GM12873 (cell line): ENCODE data around the gene SLC25A29.

Experiments
- TF ChIP-seq, protein P1 (sequence below): IDR thresholded peaks from 2 replicates; pipeline ENCODE4 v1.5.1; 2012; ENCODE audit warnings: low read depth, mild to moderate bottlenecking, moderate library complexity, low read length, control low read depth; ENCODE audit not compliant: insufficient read depth; ENCODE audit errors: missing control alignments

The SLC25A29 gene

DNA sequence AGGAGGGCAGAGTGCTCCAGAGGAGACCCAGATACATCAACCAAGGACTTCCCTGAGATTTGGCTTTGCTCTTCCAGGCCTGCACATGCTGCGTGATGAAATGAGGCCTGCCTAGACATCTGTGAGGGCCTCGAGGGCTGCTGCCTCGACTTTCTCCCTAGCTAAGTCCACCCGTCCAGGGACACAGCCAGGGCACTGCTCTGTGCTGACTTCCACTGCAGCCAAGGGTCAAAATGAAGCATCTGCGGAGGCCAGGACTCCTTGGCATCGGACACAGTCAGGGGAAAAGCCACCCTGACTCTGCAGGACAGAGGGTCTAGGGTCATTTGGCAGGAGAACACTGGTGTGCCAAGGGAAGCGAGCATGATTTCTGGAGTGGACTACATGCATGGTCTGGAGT, 27.6 kb upstream of the SLC25A29 start:
- TF ChIP-seq, protein P1, sequence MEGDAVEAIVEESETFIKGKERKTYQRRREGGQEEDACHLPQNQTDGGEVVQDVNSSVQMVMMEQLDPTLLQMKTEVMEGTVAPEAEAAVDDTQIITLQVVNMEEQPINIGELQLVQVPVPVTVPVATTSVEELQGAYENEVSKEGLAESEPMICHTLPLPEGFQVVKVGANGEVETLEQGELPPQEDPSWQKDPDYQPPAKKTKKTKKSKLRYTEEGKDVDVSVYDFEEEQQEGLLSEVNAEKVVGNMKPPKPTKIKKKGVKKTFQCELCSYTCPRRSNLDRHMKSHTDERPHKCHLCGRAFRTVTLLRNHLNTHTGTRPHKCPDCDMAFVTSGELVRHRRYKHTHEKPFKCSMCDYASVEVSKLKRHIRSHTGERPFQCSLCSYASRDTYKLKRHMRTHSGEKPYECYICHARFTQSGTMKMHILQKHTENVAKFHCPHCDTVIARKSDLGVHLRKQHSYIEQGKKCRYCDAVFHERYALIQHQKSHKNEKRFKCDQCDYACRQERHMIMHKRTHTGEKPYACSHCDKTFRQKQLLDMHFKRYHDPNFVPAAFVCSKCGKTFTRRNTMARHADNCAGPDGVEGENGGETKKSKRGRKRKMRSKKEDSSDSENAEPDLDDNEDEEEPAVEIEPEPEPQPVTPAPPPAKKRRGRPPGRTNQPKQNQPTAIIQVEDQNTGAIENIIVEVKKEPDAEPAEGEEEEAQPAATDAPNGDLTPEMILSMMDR: no peak

DNA sequence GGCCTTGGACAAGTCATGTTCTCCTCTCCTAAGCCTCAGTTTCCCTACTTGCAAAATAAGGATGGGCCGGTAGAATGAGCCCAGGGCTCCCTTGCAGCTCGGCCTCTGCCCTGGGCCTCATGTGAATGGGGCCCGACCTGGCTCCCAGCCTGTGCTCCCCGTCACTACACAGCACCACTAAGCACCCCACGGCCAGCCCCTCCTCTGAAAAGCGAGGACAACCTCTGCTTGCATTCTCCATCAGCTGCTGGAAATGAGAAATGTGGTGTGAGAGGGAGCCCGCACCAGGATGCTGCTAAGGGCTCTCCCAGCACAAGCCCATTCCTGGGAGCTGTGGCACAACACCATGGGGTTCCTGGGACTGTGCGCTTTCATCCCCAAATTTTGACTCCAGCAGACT, 27.1 kb upstream of the SLC25A29 start:
- TF ChIP-seq, protein P1: no peak

DNA sequence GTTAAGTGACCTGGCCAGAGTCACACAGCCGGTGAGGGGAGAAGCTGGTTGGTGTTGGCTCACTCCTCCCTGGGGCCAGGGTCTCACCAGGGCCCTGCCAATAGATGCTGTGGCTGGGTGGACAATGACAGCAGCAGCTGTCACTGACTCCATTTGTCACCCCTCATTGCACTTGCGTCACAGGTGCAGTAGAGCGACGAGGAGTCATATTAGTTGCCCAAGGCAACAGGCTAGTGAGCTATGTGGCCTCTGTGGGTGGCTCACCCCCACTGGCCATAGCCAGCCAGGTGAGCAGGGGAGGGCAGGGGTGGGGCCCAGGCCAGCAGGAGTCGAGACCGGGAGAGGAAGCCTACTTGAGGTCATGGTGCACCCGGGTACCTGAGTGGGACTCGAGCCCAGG, 26.6 kb upstream of the SLC25A29 start:
- TF ChIP-seq, protein P1: no peak

DNA sequence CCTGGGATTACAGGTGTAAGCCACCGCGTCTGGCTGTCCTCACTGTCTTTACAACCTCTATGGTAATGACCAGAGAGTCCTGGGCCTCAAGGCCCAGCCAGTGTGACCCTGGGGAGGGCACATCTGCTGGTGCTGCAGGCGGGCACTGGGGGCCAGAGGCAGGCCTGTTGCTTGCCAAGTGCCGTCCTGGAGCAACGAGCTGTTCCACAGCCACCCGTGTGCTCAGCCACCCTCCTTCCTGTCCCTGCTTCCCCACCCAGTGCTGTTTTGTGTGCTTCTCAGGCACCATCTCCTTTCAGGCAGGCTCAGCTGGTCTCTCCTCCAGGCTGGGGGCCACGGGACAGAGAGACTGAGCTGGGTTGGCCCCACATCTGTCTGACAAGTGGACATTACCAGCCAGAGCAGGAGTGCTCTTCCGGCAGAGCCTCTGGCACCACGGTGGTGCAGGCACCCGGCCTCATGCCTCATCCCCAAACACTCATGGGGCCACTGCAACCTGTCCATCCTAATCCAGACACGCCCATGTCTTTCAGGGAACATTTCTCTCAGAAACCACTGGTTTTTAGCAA, 25.9 kb upstream of the SLC25A29 start:
- TF ChIP-seq, protein P1: no peak

DNA sequence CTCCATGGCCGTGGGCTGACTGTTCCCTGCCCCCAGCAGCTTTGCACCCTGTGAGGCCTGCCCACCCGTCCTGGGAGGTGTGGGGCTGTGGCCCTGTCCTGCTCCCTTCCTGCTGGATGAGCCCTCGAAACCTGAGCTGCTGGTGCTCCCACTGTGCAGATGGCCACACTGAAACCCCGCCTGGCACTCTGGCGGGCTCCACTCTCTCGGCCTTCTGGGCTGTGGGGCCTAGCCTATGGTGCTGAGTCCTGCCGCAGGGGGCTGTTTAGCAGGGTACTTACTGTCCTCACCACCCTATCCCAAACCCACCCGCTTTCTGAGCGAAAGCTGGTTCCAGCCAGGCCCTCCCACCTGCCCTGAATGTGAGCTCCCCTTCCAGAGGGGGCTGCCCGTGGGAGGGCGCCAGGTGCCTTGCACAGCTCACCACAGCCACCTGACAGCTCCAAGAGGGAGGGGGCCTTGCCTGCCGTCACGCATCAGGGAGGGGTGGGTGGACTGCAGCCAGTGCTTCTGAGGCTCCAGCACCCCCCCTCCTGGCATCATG, 24.2 kb upstream of the SLC25A29 start:
- TF ChIP-seq, protein P1: no peak

DNA sequence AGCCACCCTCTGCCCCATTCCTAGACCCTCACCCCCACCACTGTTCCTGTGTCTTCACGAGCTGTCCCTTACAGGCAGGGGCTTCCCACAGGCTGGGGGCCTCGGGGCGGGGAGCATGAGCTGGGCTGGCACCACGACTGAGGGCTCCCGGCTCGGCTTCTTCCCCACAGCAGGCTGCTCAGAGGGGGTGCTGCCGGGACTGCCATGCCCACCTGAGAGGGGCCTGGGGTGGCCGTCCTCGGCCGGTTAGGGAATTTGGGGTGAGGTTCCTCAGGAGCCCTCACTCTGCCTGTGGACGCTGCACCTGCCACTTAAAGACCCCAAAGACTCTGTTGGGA, 23.7 kb upstream of the SLC25A29 start:
- TF ChIP-seq, protein P1: no peak

DNA sequence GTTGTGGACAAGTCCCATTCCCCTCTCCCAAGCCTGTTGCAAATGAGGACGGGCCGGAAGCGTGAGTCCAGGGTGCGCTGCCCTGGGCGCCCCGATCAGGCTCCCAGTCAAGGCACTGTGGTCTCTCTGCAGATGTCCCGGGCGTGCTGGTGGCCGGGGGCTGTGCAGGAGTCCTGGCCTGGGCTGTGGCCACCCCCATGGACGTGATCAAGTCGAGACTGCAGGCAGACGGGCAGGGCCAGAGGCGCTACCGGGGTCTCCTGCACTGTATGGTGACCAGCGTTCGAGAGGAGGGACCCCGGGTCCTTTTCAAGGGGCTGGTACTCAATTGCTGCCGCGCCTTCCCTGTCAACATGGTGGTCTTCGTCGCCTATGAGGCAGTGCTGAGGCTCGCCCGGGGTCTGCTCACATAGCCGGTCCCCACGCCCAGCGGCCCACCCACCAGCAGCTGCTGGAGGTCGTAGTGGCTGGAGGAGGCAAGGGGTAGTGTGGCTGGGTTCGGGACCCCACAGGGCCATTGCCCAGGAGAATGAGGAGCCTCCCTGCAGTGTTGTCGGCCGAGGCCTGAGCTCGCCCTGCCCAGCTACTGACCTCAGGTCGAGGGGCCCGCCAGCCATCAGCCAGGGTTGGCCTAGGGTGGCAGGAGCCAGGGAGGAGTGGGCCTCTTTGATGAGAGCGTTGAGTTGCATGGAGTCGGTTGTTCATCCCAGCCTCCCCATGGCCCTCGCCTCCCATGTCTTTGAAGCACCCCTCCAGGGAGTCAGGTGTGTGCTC, 23.2 kb upstream of the SLC25A29 start:
- TF ChIP-seq, protein P1: no peak
